Right atrium auricular region (tissue), 2 donors: ENCODE results near the gene ECE2. TPM values are rescaled to one million over a fixed set of nuclear protein-coding genes. Genes with fewer than 3 reads are reported as not detected.

Source experiments
- DNase-seq: peaks from one replicate; pipeline ENCODE4 v3.0.0-alpha.2; 2019; ENCODE audit warnings: low spot score
- H3K27ac ChIP-seq, 2 donors: fragments of 200-600 bp; sonication (generic); 1 replicate in 1 of 2; 2 replicates in 1 of 2; pipeline ENCODE4 v1.5.1; 2016 to 2019
- H3K27me3 ChIP-seq, 2 donors: fragments of 200-600 bp; sonication (generic); one replicate each; pipeline versions ENCODE4 v1.5.1 to v1.6.0; 2017 to 2019
- H3K36me3 ChIP-seq: fragments of 200-600 bp; sonication (generic); one replicate; pipeline ENCODE4 v1.5.1; 2016
- H3K4me1 ChIP-seq, 2 donors: fragments of 200-600 bp; sonication (generic); one replicate each; pipeline versions ENCODE4 v1.5.1 to v1.6.0; 2017 to 2019
- H3K4me3 ChIP-seq, 2 donors: fragments of 200-600 bp; sonication (generic); 1 replicate in 1 of 2; 2 replicates in 1 of 2; pipeline ENCODE4 v1.5.1; 2017 to 2019; ENCODE audit warnings: mild to moderate bottlenecking in 1 of 2, moderate library complexity in 1 of 2
- H3K9me3 ChIP-seq, 2 donors: fragments of 200-600 bp; sonication (generic); one replicate each; pipeline ENCODE4 v1.5.1; 2019
- total RNA-seq, 2 donors: library from RNA; depleted of rRNA; stranded (reverse); fragments of >200 nt; gene quantifications; one replicate each; pipeline ENCODE4 v1.1.0, GENCODE V29; 2016
- TF ChIP-seq, protein P1 (sequence below), 2 donors: fragments of 200-600 bp; sonication (generic); IDR thresholded peaks; one replicate each; pipeline ENCODE4 v1.5.1; 2019; ENCODE audit warnings: antibody characterized with exemption in 2 of 2

ECE2 gene
- total RNA-seq, 2 donors from 2014 or later, result 1.6 TPM; not detected in 1

DNA sequence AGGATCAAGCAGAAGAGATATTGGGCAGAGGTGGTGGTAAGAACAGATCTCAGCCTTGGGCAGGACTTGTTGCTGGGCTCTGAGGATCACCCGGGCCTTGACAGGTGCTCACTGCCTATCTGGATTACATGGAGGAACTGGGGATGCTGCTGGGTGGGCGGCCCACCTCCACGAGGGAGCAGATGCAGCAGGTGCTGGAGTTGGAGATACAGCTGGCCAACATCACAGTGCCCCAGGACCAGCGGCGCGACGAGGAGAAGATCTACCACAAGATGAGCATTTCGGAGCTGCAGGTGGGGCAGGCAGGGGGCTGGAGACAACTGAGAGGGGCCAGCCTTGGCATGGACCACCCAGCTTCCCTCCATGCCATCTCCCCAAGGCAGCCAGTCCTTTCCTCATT is 7.9 kb downstream of the ECE2 start:
- Histone ChIP-seq H3K4me3 (no peak overlapping the region), H3K36me3 (no peaks in the 10 kb centered on the region), H3K27me3 (no peaks in the 10 kb centered on the region), H3K9me3 (no peaks in the 10 kb centered on the region), H3K4me1 (no peaks in the 10 kb centered on the region), H3K27ac (no peak overlapping the region)
- no peak for DNase-seq
- TF ChIP-seq, protein P1, sequence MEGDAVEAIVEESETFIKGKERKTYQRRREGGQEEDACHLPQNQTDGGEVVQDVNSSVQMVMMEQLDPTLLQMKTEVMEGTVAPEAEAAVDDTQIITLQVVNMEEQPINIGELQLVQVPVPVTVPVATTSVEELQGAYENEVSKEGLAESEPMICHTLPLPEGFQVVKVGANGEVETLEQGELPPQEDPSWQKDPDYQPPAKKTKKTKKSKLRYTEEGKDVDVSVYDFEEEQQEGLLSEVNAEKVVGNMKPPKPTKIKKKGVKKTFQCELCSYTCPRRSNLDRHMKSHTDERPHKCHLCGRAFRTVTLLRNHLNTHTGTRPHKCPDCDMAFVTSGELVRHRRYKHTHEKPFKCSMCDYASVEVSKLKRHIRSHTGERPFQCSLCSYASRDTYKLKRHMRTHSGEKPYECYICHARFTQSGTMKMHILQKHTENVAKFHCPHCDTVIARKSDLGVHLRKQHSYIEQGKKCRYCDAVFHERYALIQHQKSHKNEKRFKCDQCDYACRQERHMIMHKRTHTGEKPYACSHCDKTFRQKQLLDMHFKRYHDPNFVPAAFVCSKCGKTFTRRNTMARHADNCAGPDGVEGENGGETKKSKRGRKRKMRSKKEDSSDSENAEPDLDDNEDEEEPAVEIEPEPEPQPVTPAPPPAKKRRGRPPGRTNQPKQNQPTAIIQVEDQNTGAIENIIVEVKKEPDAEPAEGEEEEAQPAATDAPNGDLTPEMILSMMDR (IDR thresholded peaks at IDR 0.05), result no peak

DNA sequence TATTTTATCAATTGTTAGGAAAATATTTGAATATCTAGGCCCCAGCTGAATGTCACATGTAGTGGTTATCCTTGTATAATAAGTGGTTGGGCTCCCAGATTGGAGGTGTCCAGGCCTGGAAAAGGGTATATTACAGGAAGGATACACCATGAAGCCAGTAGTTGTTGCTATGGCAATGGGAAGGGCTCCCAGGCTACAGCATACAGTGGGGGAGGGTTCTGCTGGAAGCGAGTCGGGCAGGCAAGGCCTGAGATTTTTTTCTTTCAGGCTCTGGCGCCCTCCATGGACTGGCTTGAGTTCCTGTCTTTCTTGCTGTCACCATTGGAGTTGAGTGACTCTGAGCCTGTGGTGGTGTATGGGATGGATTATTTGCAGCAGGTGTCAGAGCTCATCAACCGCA is 8.9 kb downstream of the ECE2 start:
- Histone ChIP-seq H3K4me3 (no peak overlapping the region), H3K27me3 (no peaks in the 10 kb centered on the region), H3K4me1 (no peaks in the 10 kb centered on the region), H3K36me3 (no peaks in the 10 kb centered on the region), H3K9me3 (no peaks in the 10 kb centered on the region), H3K27ac (no peak overlapping the region)
- TF ChIP-seq, protein P1 (IDR thresholded peaks at IDR 0.05), result peak in 1 of 2 donors; percentile 43
- no peak for DNase-seq

DNA sequence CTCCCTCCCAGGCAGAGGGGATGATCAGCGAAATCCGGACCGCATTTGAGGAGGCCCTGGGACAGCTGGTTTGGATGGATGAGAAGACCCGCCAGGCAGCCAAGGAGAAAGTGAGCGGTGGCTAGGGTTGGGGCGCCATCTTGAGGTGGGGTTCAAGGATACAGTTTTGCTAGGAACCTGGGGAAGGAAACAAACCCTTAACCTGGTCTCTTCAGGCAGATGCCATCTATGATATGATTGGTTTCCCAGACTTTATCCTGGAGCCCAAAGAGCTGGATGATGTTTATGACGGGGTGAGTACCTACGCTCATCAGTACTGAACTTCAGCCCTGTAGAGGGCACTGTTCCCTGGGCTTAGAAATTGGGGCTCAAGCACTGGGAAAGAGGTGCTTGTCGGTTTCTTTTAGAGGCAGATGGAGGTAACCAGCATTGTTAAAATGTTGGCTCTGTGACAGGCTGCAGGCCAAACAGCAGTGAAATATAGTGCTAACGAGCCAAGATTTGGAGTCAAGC is 13.7 kb downstream of the ECE2 start:
- DNase-seq, result no peak
- H3K4me1 ChIP-seq, result no peaks in the 10 kb centered on the region
- H3K27me3 ChIP-seq, result no peaks in the 10 kb centered on the region
- H3K27ac ChIP-seq, result no peak overlapping the region
- no peaks in the 10 kb centered on the region for H3K9me3 ChIP-seq
- TF ChIP-seq, protein P1 (IDR thresholded peaks at IDR 0.05), result peak; percentile 15 to 66
- H3K36me3 ChIP-seq, result no peaks in the 10 kb centered on the region
- H3K4me3 ChIP-seq, result no peak overlapping the region

DNA sequence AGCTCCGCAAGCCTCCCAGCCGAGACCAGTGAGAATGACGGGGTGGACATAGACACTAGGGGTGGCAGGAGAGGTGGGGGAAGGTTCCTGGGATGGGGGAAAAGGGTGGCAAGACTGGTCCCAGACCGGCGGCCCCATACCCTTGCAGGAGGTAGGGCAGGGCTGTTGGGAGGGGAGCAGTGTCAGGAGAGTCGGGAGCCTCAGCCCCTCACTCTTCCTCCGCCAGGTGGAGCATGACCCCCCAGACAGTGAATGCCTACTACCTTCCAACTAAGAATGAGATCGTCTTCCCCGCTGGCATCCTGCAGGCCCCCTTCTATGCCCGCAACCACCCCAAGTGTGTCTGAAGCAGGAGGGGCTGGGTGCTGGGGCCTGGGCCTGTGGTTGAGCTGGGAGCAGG is 14.5 kb downstream of the ECE2 start:
- TF ChIP-seq, protein P1 (IDR thresholded peaks at IDR 0.05), result no peak
- Histone ChIP-seq H3K36me3 (no peaks in the 10 kb centered on the region), H3K4me1 (no peaks in the 10 kb centered on the region), H3K4me3 (no peak overlapping the region), H3K9me3 (no peaks in the 10 kb centered on the region), H3K27ac (no peak overlapping the region), H3K27me3 (no peaks in the 10 kb centered on the region)
- DNase-seq, result no peak

DNA sequence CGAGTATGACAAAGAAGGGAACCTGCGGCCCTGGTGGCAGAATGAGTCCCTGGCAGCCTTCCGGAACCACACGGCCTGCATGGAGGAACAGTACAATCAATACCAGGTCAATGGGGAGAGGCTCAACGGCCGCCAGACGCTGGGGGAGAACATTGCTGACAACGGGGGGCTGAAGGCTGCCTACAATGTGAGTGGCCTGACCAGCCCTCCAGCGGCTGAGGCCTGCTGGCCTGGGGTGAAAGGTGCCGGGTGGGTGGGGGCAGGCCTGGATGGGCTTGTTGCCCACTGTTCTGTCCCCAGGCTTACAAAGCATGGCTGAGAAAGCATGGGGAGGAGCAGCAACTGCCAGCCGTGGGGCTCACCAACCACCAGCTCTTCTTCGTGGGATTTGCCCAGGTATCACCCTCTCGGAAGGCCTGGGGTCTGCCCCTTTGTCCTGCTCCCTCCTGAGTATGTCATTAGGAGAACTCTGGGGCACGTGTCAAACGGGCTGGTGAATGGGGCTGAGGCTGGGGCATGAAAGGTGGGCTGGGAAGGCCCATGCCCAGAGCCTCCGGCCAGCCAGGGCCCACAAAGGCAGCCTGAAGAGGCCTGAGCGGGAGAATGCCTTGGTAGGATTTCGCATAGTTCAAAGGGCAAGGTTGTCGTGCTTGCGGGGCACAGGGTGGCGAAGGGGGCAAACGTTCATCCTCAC is 15.4 kb downstream of the ECE2 start:
- Histone ChIP-seq H3K4me1 (no peaks in the 10 kb centered on the region), H3K9me3 (no peaks in the 10 kb centered on the region), H3K4me3 (no peak overlapping the region), H3K27ac (no peak overlapping the region), H3K27me3 (no peaks in the 10 kb centered on the region), H3K36me3 (no peaks in the 10 kb centered on the region)
- TF ChIP-seq, protein P1 (IDR thresholded peaks at IDR 0.05), result no peak
- DNase-seq, result no peak
